ENCODE data around the gene SYNJ2BP. TPM values are rescaled to one million over a fixed set of nuclear protein-coding genes. Genes with fewer than 3 reads are reported as not detected.

Gene SYNJ2BP
- total and polyA plus RNA-seq, 2 donors from 2014 or later = 29.9 to 48.3 TPM

DNA sequence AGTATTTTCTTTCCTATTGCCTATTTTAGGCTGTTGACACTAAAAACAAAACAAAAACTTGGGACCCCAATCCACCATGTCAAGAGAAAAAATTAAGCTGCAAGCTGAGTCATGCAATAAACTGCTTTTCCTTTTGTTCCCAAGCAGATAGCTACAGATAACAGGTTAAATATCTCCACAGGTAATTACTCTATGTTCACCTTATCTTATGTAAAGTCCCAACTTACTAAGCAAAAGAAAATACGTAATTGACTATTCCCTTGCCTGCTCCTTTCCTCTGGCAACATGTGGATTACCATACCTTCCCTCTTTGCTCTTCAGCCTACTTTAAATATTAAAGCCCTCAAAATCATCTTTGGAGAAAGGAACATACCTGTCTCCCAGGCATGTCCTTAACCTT, 38.2 kb downstream of the SYNJ2BP start:
- H3K9ac ChIP-seq (ENCODE audit: low read length in 3 of 3) = no peak overlapping the region
- intact Hi-C loops (cut with DNase I) = no loop called here
- H3K36me3 ChIP-seq (ENCODE audit: control insufficient read depth in 2 of 3, insufficient read depth in 3 of 3, low read length in 3 of 3) = peaks cover 0 to 11% (median 6%) of the 10 kb centered on the region in 3 donors
- no peak overlapping the region for H3K27ac ChIP-seq (ENCODE audit: low read depth in 2 of 2, low read length in 2 of 2)
- DNase-seq (no peak), FAIRE-seq (no peak)
- H3K27me3 ChIP-seq (ENCODE audit: control insufficient read depth, insufficient read depth, low read length) = no peaks in the 10 kb centered on the region
- no peaks in the 10 kb centered on the region for H3K9me3 ChIP-seq (ENCODE audit: control insufficient read depth in 2 of 3, insufficient read depth in 1 of 3, low read length in 3 of 3)
- H3K4me1 ChIP-seq (ENCODE audit: control insufficient read depth in 2 of 3, insufficient read depth in 2 of 3, low read depth in 1 of 3, low read length in 3 of 3) = no peaks in the 10 kb centered on the region
- TF ChIP-seq, protein P1, sequence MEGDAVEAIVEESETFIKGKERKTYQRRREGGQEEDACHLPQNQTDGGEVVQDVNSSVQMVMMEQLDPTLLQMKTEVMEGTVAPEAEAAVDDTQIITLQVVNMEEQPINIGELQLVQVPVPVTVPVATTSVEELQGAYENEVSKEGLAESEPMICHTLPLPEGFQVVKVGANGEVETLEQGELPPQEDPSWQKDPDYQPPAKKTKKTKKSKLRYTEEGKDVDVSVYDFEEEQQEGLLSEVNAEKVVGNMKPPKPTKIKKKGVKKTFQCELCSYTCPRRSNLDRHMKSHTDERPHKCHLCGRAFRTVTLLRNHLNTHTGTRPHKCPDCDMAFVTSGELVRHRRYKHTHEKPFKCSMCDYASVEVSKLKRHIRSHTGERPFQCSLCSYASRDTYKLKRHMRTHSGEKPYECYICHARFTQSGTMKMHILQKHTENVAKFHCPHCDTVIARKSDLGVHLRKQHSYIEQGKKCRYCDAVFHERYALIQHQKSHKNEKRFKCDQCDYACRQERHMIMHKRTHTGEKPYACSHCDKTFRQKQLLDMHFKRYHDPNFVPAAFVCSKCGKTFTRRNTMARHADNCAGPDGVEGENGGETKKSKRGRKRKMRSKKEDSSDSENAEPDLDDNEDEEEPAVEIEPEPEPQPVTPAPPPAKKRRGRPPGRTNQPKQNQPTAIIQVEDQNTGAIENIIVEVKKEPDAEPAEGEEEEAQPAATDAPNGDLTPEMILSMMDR (IDR thresholded peaks at IDR 0.05; ENCODE audit: borderline replicate concordance, extremely low read depth, insufficient read depth) = no peak
- no peak overlapping the region for H3K4me3 ChIP-seq (ENCODE audit: low read length in 3 of 3)

Other genes with a start within 250 kb of the SYNJ2BP start
- 0.98 TPM for gene SLC8A3, start 228.1 kb downstream of the SYNJ2BP start, total RNA-seq
- gene SLC8A3, start 228.1 kb downstream of the SYNJ2BP start, polyA plus RNA-seq (ENCODE audit: insufficient read depth, low read depth, low replicate concordance) = not detected
- gene COX16, start 57.4 kb downstream of the SYNJ2BP start, total RNA-seq = 33.0 TPM
- gene COX16, start 57.4 kb downstream of the SYNJ2BP start, polyA plus RNA-seq (ENCODE audit: insufficient read depth, low read depth, low replicate concordance) = 104 TPM
- gene ADAM21, start 35.1 kb upstream of the SYNJ2BP start, total RNA-seq = 0.13 TPM
- 0.28 TPM for gene ADAM21, start 35.1 kb upstream of the SYNJ2BP start, polyA plus RNA-seq (ENCODE audit: insufficient read depth, low read depth, low replicate concordance)
- 1.2 TPM for gene ADAM20, start 117.9 kb upstream of the SYNJ2BP start, total RNA-seq
- gene ADAM20, start 117.9 kb upstream of the SYNJ2BP start, polyA plus RNA-seq (ENCODE audit: insufficient read depth, low read depth, low replicate concordance) = not detected
- 33.0 TPM for gene MED6, start 183.6 kb upstream of the SYNJ2BP start, total RNA-seq
- 12.2 TPM for gene MED6, start 183.6 kb upstream of the SYNJ2BP start, polyA plus RNA-seq (ENCODE audit: insufficient read depth, low read depth, low replicate concordance)
- 5.2 TPM for gene TTC9, start 224.8 kb upstream of the SYNJ2BP start, total RNA-seq
- gene TTC9, start 224.8 kb upstream of the SYNJ2BP start, polyA plus RNA-seq (ENCODE audit: insufficient read depth, low read depth, low replicate concordance) = 2.6 TPM

All from kidney (tissue), 14 donors.